GM20431 (cell line): Measurements from ENCODE around the gene MCTP1.
"Not testable (repeated sequence)": the region's sequence is repeated elsewhere in the genome, so short reads cannot be mapped to it uniquely, and the experiment has no call there.

Experiments
- in situ Hi-C: fragments of 300-500 bp; cut with MseI, MboI; formaldehyde crosslinking; loops from one replicate; pipeline ENCODE4 v1.15.0; 2020; ENCODE audit warnings: low sequenced_read_pairs; ENCODE audit not compliant: unreplicated experiment

MCTP1 gene

DNA sequence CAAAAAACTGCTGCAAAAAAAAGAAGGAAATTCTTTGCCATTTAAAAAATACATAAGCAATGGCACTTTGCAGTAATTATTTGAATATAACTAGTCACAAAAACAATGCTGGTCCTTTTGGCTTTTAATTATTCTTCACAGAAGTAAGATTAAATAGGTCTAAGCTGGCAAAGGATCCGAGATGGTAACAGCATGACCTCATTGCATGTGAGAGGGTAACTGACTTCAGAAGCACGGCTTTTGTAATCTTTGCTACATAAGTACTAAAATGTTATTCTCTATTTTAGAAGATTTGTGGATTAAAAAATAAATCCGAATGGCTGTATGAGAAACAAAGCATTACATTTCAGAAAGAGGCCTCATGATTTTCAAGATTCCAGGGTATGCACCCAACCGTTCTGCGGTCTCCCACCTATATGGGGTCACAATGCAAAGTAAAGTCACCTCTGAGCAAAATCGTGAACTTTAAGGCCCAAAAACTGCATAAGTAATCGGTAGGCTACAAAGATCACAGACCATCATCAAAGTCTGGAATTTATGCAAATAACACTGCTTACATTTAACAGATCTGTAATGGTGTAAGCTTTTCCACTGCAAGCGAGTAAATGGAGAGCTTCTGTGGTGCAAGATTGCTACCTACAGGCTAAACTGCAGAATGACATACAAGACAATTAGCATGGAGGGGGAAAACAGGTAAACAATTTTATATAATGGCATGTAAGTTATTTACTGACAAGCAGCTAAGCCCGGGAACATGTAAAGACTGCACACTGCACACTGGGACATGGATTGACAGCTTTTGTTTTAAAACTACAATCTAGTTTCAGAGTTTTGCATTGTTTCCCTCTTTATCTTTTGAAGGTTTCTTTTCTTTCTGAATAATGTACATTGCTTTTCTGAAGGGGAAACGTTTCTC is 434.8 kb downstream of the MCTP1 start:
- in situ Hi-C loops, result no loop called here

DNA sequence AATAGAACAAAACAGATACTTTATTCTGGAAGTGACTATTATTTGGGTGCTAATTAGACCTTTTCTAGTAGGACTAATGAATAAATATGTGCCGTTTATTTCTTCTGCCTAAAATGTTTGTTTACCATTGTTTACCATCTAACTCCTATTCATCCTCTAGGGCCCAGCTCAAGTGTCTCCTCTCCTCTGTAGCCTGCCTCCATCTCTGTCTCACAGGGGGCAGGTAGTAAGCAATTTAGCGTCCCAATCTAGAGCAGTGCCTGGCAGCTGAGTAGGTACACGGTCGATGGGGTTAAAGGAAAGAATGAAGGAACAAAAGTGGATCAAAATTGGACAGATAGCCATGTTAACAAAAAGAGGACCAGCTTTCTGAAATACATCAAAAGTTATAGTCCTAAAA is 435.6 kb downstream of the MCTP1 start:
- in situ Hi-C loops, result no loop called here

DNA sequence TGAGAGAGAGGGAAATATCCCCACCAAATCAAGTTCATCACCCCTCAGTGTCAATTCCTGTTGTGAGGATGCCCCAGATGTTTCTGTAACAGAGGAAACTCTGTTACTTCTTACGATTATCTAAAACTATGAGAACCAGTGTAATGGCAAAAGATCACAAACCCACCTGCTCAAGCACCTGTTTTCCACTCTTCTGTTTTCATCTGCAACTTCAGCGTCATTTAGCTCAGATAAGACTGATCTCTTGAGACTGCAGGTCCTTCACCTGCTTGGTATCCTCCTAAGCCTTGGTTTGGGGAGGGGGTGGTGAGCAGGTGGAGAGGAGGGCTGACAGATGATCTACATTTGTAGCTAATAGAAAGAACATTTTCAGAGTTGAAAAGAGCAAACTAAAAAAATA is 437.2 kb downstream of the MCTP1 start:
- in situ Hi-C loops, result no loop called here

DNA sequence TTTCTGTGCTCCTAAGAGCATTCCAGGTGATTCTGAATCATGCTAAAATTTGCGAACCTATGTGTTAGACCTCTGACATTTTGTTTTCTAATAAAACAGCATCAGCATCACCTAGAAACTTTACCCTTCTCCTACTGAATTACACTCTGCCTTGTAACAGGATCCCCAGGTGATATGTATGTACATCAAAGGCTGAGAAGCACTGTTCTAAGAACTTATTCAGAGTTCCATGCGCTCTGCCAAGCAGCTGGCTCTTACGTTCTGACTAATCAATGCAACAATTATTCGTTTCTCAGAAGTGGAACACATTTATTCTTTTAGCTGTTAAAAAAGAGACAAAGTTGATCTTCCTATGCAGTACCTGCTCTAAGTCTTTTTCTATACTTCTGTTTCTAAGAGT is 437.9 kb downstream of the MCTP1 start:
- in situ Hi-C loops, result no loop called here

DNA sequence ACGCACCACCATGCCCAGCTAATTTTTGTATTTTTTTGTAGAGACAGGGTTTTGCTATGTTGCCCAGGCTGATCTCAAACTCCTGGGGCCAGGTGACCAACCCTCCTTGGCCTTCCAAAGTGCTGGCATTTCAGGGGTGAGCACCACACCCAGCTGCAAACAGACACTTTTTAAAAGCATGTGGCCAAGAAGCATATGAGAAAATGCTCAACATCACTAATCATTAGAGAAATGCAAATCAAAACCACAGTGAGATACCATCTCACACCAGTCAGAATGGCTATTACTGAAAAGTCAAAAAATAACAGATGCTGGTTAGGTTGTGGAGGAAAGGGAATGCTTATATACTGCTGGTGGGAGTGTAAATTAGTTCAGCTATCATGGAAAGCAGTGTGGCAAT is 439.2 kb downstream of the MCTP1 start:
- in situ Hi-C loops, result not testable (repeated sequence)

DNA sequence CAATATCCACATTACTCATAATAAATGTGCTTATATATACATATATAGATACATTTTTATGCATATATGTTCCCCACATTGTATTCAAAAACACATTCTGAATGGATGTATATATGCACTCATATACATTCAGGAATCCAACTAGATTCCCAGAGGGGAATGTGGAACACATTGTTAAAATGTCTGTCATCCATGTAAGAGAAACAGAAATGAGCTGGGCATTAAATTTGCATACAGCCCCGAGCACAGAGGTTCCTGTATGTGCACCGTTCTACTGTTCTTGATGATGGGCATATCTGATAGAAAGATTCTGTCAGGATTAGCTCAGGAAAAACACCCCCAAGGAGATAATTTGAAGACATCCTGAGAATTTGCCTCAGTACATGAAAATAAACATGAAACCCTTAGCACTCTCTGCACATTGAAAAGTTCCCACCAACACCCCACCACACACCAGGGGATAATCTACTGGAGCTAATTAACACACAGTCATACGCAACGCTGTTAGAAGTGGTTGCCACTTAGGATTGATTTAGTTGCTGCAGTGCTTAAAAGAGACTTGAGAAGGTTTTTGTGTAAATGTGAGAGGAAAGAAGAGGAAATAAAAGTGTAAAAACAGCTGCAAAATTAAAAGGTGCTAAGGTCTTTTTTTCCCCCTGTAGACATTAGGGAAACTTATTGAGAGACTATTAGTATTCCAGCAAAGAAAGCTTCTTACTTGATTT is 443.1 kb downstream of the MCTP1 start:
- in situ Hi-C loops, result no loop called here

DNA sequence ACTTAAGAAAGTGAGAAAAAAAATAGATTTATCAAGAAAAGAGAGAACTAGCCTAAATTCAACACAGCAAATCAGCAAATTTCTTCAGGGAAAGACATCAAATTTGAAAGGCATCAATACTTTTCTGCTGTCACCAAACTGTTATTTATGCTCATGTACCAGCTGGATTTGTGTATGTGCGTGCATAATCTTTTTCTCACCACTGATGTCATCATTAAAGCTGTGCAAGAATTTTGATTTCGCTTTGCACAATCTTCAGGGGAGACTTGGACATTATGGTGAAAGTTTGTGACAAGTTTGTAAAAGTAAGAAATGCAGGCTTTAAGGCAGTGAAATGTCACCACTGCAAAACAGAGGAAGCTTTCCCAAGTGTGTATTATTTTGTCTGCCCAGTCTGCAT is 451.0 kb downstream of the MCTP1 start:
- in situ Hi-C loops, result no loop called here

DNA sequence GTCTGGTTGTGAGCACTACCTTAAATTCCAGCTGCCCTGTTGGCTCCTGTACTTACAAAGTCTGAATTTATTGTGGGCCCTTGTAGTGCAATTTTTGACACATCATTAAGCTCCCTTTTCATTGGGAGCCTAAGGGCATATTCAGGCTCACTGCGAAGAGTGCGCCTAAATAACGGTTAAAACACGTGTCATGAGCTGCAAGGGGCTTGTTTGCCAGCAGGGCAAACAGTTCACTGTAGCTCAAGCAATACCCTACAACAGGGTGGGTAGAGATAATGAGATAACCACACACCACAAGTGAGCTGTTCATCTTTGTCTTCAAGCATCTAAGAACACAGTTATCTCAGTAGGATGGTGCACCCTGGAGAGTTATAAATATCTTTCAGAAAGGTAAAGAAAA is 452.2 kb downstream of the MCTP1 start:
- in situ Hi-C loops, result no loop called here

DNA sequence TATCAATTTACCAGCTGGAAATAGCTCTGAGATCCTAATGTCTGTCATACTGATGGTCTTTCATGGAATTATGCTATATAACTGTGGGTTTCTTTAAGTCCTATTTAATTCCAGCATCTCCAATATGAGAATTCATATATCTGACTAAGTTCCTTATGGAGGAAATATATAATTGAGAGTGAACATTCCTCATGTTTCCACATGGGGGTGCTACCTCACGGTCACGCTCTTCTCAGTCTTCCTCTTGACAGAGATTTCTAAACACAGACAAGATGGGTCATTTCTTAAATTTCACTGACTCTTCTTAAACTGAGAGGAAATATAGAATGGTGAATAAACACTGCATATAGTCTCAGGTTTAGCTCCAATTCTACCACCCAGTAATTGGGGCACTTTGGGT is 454.4 kb downstream of the MCTP1 start:
- in situ Hi-C loops, result no loop called here

DNA sequence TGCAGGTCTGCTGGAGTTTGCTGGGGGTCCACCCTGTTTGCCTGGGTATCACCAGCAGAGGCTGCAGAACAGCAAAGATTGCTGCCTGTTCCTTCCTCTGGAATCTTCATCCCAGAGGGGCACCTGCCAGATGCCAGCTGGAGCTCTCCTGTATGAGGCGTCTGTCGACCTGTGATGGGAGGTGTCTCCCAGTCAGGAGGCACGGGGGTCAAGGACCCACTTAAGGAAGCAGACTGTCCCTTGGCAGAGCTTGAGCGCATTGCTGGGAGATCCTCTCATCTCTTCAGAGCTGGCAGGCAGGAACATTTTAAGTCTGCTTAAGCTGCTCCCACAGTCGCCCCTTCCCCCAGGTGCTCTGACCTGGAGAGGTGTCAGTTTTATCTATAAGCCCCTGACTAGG is 456.7 kb downstream of the MCTP1 start:
- in situ Hi-C loops, result not testable (repeated sequence)

DNA sequence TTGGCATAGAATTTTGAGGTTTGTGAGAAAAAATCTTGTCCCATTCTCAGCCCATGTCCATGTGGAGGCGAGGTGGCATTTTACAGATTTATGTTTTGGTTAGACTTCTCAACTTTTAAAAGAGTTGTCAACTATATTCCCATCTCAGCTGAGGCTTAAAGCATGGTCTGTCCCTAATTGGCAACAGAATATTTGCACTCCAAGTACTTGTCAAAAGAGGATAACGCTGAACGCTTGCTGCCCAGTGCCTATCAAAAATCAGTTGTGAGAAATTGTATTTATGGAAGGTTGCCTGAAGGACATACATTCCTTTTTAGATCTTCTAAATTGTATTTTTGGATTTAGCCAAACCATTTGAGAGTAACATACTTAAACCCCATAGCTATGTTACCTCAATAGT is 464.4 kb downstream of the MCTP1 start:
- in situ Hi-C loops, result no loop called here

DNA sequence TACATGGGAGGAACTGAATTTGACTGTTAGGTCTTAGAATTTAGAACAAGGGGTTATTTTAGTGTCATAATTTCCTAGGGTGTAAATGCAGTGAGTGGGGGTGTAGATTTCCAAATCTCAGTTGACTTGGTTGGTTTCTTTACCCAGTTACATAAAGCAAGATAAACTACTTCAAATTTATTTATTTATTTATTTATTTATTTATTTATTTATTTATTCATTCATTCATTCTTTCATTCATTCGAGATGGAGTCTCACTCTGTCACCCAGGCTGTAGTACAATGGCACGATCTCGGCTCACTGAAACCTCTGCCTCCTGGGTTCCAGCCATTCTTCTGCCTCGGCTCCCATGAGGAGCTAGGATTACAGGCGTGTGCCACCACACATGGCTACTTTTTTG is 466.0 kb downstream of the MCTP1 start:
- in situ Hi-C loops, result no loop called here

DNA sequence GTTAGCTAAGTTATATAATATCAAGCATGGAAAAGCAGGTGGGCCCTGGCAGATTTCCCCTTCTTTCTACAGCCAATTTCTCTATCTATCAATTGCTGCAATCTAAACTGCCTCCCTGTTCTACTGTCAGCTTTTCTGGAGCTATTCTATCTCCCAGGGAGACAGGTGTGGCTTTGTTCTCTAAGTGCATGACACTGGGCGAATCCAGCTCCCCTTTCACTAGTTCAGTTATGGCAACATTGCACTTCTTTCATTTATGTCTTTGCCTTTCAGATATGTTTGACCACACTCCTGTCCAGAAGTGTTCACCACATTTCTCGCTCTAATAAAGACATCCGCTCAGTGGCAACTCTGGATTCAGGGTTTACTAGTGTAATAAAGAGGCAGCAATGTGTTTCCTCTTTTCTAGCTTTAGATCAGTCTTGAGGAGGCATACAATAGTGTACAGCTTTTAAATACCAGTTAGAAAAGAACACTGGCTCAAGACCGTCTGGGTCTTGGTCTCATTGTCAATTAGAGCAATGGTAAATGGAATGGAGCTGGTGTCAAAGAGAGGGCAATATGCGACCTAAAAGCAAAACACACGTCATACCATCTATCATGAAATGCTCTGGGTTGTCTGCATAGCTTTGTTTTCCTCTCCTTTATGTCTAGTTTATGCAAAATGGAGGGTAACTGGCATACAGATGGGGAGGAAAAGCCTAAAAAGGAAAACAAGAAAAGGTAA is 469.4 kb downstream of the MCTP1 start:
- in situ Hi-C loops, result no loop called here

DNA sequence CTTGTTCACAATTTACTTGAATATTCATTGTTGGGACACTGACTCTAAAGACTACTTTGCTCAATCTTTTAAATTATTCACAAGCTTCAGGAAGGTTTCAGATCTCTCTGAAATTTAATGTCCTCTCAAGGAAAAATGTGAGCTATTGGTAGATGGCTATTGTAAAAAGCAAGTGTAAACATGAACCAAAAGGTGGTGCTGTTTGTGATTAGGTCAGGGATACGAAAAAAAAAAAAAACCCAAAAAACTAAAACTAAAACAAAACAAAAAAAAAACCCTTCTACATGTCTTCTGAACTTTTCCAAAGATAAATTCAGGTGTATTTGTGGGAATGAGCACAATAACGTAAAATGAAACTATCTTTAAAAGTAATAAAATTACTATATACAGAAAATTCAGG is 472.7 kb downstream of the MCTP1 start:
- in situ Hi-C loops, result no loop called here

DNA sequence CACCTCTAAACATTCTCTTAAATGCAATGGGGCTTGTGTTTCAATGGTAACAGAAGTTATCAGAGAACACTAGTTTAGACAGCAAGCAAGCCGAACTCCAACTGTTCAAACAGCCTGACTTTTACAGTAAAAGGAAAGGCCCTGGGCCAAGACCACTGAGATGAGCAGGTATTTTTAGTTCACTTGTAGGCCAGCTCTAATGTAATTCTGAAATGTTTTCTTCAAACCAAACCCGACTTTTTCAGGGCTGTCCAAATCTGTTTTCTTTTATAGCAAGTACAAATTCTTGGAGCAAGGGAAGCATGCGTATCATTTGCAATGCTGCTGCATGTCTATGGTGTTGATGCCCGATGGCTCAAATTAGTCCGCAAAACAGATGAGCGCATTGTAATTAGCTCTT is 473.6 kb downstream of the MCTP1 start:
- in situ Hi-C loops, result no loop called here

DNA sequence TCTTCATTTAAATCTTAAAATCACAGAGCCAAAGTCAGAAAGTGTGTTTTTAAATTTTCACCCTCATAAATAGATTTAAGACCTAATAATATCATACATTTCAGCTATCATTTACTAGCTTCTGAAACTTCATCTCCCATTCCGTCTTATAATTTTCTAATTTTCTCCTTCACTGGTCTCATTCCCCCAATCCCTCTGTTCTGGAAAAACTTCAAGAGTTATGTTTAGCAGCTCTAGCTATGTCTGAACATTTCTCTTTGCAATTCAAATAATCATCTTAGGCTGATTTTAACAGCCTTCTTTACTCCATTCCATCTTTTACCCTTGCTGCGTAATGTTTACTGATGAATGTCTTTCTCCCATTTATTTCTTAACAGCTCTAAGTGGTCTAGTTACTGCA is 474.0 kb downstream of the MCTP1 start:
- in situ Hi-C loops, result no loop called here

DNA sequence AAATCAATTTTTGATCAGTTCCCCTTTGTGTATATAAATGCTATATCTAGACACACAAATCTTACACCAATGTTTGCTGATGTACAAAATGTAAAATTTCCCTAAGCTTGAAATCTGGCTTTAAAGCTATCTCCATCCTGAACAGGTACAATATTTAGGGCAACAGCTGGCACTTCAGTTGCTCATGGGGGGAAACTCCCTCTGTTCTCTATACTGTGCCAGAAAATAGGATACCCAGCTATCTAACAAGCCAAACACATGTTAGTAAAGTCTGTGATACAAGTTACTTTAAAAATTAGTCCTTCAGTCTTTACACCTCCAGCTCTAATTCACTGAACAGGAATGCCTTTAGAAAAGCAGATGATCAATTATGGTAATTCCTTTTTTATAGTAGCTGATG is 474.6 kb downstream of the MCTP1 start:
- in situ Hi-C loops, result no loop called here

DNA sequence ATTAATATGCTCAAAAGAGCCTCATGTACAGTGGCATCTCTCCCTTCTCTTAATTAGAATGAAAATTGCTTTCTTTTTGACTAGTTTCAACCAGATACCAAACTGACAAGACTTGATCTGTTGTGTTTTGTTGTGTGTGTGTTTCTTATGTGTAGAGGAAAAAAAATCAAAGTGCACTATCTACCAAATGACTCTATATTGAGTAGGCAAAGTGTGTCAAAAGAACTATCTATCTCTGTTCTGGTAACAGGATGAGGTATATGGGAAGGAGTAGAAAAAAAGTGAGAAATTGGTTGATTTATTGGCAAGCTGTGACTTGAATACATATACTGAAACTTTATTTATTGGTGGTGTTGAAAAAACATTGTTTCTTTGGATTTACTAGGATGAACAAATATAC is 476.4 kb downstream of the MCTP1 start:
- in situ Hi-C loops, result no loop called here

DNA sequence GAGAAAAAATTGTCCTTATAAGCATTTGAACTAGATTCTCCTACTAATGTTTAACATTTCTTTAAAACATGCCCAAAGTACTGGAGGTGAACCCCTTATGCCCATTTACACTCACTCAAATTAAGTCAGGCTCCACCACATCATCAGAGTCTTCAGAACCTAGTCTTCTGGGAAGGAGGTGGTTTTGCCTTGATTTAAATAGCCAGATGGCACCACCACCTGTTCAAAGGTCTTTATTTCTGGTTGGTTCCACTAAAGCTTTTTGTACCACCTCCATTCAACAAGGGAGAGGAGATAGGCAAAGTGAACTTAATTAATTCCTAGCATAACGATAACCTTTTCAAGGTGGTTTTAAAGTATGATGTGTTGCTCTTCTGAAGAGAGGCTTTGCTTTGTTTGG is 476.9 kb downstream of the MCTP1 start:
- in situ Hi-C loops, result no loop called here

DNA sequence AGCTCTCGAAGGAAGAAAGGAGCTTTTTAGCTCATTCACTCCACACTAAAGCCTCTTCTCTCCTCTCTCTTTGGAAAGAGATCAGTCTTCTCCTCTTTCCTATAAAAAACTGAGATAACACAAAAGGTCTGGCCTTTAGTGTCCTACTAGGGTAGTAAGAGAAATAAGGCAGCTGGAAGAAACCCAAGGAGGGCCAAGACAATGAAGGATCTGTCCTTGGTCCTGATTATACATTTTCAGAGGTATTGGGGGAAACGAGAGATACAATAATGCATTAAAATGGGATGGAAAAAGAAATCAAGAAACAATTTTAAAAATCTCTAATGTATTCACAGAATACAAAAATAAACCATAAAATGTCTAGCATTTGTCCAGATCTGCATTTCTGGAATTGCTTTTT is 482.4 kb downstream of the MCTP1 start:
- in situ Hi-C loops, result no loop called here

DNA sequence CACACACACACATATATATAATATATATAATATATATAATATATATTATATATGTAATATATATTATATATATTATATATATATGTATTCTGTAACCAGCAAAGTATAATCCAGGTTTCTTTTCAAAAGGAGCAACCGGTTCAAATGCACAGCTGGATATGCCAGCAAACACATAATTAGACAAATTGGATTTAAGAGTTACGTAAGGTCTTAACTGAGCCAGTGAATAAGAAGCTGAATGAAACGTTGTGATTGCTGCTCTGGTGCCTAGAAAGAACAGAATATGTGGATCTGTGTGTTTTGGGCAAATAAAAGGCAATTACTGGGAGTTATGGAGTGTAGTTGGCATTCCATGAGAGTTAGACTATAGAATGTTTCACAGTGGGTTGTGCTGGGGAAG is 488.3 kb downstream of the MCTP1 start:
- in situ Hi-C loops, result no loop called here
